SK-N-SH (cell line): ENCODE data around the gene THSD7B. TPM values are rescaled to one million over a fixed set of nuclear protein-coding genes. Genes with fewer than 3 reads are reported as not detected.

ENCODE experiments used
- CTCF ChIA-PET: fragments of 300-600, 350-600 bp; formaldehyde crosslinking; extraction: SDS; loops from one replicate; lab custom pipeline; 2021; lab: Yijun Ruan, JAX
- POLR2A ChIA-PET: fragments of 350-600 bp; sonication (Branson Sonifier 250); formaldehyde crosslinking; extraction: SDS; loops from one replicate; lab custom pipeline; 2020; ENCODE audit warnings: antibody characterized with exemption, inconsistent platforms; lab: Yijun Ruan, JAX
- DNase-seq: peaks from one replicate; pipeline ENCODE4 v3.0.0; 2012
- H2AFZ ChIP-seq: fragments of 200-600 bp; sonication (generic); 2 replicates; pipeline ENCODE4 v1.8.1; 2016; ENCODE audit warnings: antibody characterized with exemption, mild to moderate bottlenecking, low read depth
- H3F3A ChIP-seq: fragments of 200-600 bp; sonication (generic); replicated peaks from 2 replicates; pipeline ENCODE3; 2016; ENCODE audit warnings: antibody characterized with exemption, mild to moderate bottlenecking; ENCODE audit not compliant: insufficient read depth
- H3K27ac ChIP-seq, 2 experiments: fragments of 200-500 bp in 1 of 2; fragments of 200-600 bp in 1 of 2; sonication (Bioruptor generic) in 1 of 2; sonication (generic), shearing (Covaris generic) in 1 of 2; 2 replicates each; pipeline versions ENCODE4 v1.5.1 to v1.6.1; 2014 to 2016; ENCODE audit warnings: low read depth in 2 of 2, inconsistent platforms in 1 of 2, low read length in 1 of 2, mild to moderate bottlenecking in 1 of 2, mixed read lengths in 1 of 2
- H3K27me3 ChIP-seq: fragments of 200-600 bp; sonication (generic), shearing (Covaris generic); 2 replicates; pipeline ENCODE4 v1.6.1; 2016; ENCODE audit warnings: mixed run types; ENCODE audit not compliant: insufficient read depth
- H3K36me3 ChIP-seq, 2 experiments: fragments of 200-500 bp in 1 of 2; fragments of 200-600 bp in 1 of 2; sonication (Bioruptor generic) in 1 of 2; sonication (generic) in 1 of 2; replicated peaks in 1 of 2; 2 replicates each; pipeline versions ENCODE3 to v1.5.1; 2014 to 2016; ENCODE audit warnings: low read length in 1 of 2, mild to moderate bottlenecking in 1 of 2; ENCODE audit not compliant: insufficient read depth in 2 of 2, control insufficient read depth in 1 of 2
- H3K4me1 ChIP-seq, 2 experiments: fragments of 200-500 bp in 1 of 2; fragments of 200-600 bp in 1 of 2; sonication (Bioruptor generic) in 1 of 2; sonication (generic), shearing (Covaris generic) in 1 of 2; 2 replicates each; pipeline versions ENCODE4 v1.5.1 to v1.6.1; 2014 to 2016; ENCODE audit warnings: low read depth in 1 of 2, low read length in 1 of 2, mixed run types in 1 of 2; ENCODE audit not compliant: insufficient read depth in 2 of 2, control insufficient read depth in 1 of 2
- H3K4me2 ChIP-seq: fragments of 200-600 bp; sonication (generic), shearing (Covaris generic); 2 replicates; pipeline ENCODE4 v1.6.1; 2017; ENCODE audit warnings: mixed run types
- H3K4me3 ChIP-seq, 2 experiments: fragments of 200-500 bp in 1 of 2; fragments of 200-600 bp in 1 of 2; sonication (Bioruptor generic) in 1 of 2; sonication (generic), shearing (Covaris generic) in 1 of 2; 2 replicates each; pipeline versions ENCODE4 v1.5.1 to v1.8.1; 2014 to 2016; ENCODE audit warnings: low read depth in 2 of 2, inconsistent platforms in 1 of 2, low read length in 1 of 2, mild to moderate bottlenecking in 1 of 2, mixed read lengths in 1 of 2, moderate library complexity in 1 of 2
- H3K79me2 ChIP-seq: fragments of 200-600 bp; sonication (generic); 2 replicates; pipeline ENCODE4 v1.8.1; 2017; ENCODE audit warnings: mild to moderate bottlenecking; ENCODE audit not compliant: insufficient read depth
- H3K9ac ChIP-seq: fragments of 200-600 bp; sonication (generic); 2 replicates; pipeline ENCODE4 v1.6.1; 2017; ENCODE audit warnings: mixed run types
- H3K9me2 ChIP-seq: fragments of 200-600 bp; sonication (generic); 2 replicates; pipeline ENCODE4 v1.6.1; 2017; ENCODE audit warnings: mixed run types
- H3K9me3 ChIP-seq: fragments of 200-600 bp; sonication (generic); 2 replicates; pipeline ENCODE4 v1.6.1; 2017; ENCODE audit warnings: mixed run types, mild to moderate bottlenecking, moderate library complexity
- H4K20me1 ChIP-seq: fragments of 200-600 bp; sonication (generic); 2 replicates; pipeline ENCODE4 v1.6.1; 2017; ENCODE audit warnings: mild to moderate bottlenecking, mixed run types; ENCODE audit not compliant: insufficient read depth
- CTCF ChIP-seq: fragments of 200-600 bp; sonication (generic); IDR thresholded peaks from 2 replicates; pipeline ENCODE4 v1.6.1; 2017; ENCODE audit warnings: antibody characterized with exemption, mild to moderate bottlenecking, moderate library complexity
- ELF1 ChIP-seq: IDR thresholded peaks from 2 replicates; pipeline ENCODE4 v1.4.0; 2012
- FOSL2 ChIP-seq: IDR thresholded peaks from 2 replicates; pipeline ENCODE4 v1.4.0; 2012; ENCODE audit warnings: low read depth, mild to moderate bottlenecking, moderate library complexity, borderline replicate concordance
- FOXJ3 ChIP-seq: sonication (generic); formaldehyde crosslinking; IDR thresholded peaks from 2 replicates; pipeline ENCODE4 v1.5.1; 2020; ENCODE audit warnings: mild to moderate bottlenecking, missing genetic modification reagents
- FOXM1 ChIP-seq: IDR thresholded peaks from 2 replicates; pipeline ENCODE4 v1.4.0; 2012; ENCODE audit warnings: low read depth, mild to moderate bottlenecking
- GABPA ChIP-seq: IDR thresholded peaks from 2 replicates; pipeline ENCODE4 v1.4.0; 2012; ENCODE audit warnings: low read depth, mild to moderate bottlenecking
- JUND ChIP-seq: IDR thresholded peaks from 2 replicates; pipeline ENCODE4 v1.4.0; 2012
- MAX ChIP-seq: IDR thresholded peaks from 2 replicates; pipeline ENCODE4 v1.4.0; 2012; ENCODE audit warnings: low read depth
- MEF2A ChIP-seq: IDR thresholded peaks from 2 replicates; pipeline ENCODE4 v1.4.0; 2012; ENCODE audit warnings: low read depth, borderline replicate concordance
- MXI1 ChIP-seq: IDR thresholded peaks from 2 replicates; pipeline ENCODE4 v1.6.1; 2012; ENCODE audit warnings: mild to moderate bottlenecking, low read depth, low read length, improper control_type of control experiment
- NFIC ChIP-seq: IDR thresholded peaks from 2 replicates; pipeline ENCODE4 v1.4.0; 2012; ENCODE audit warnings: borderline replicate concordance
- POLR2AphosphoS5 ChIP-seq: IDR thresholded peaks from 2 replicates; pipeline ENCODE4 v1.6.1; 2012; ENCODE audit warnings: low read depth, low read length
- RAD21 ChIP-seq: IDR thresholded peaks from 2 replicates; pipeline ENCODE4 v1.6.1; 2012; ENCODE audit warnings: mild to moderate bottlenecking, low read length
- REST ChIP-seq: IDR thresholded peaks from 2 replicates; pipeline ENCODE4 v1.6.1; 2012; ENCODE audit warnings: mild to moderate bottlenecking, low read depth, low read length, moderate library complexity
- RXRA ChIP-seq: IDR thresholded peaks from 2 replicates; pipeline ENCODE4 v1.4.0; 2012; ENCODE audit warnings: low read depth, mild to moderate bottlenecking, borderline replicate concordance
- TAF1 ChIP-seq: IDR thresholded peaks from 2 replicates; pipeline ENCODE4 v1.6.1; 2012; ENCODE audit warnings: low read depth, mild to moderate bottlenecking, low read length, moderate library complexity, borderline replicate concordance
- TCF12 ChIP-seq: IDR thresholded peaks from 2 replicates; pipeline ENCODE4 v1.4.0; 2012
- USF1 ChIP-seq: IDR thresholded peaks from 2 replicates; pipeline ENCODE4 v1.4.0; 2012; ENCODE audit warnings: low read depth, borderline replicate concordance
- USF2 ChIP-seq: fragments of 150-350 bp; IDR thresholded peaks from 2 replicates; pipeline ENCODE4 v1.6.1; 2017; ENCODE audit warnings: antibody characterized with exemption, low read length, low read depth, borderline replicate concordance
- YY1 ChIP-seq: IDR thresholded peaks from 2 replicates; pipeline ENCODE4 v1.4.0; 2012; ENCODE audit warnings: low read depth, mild to moderate bottlenecking
- ZBTB33 ChIP-seq: IDR thresholded peaks from 2 replicates; pipeline ENCODE4 v1.4.0; 2012; ENCODE audit warnings: low read depth, borderline replicate concordance
- WGBS: methylation state at CpG from one replicate; pipeline ENCODE4 v1.1.6; 2017; ENCODE audit warnings: low lambda C conversion rate; 5-methylcytosine and 5-hydroxymethylcytosine counted together
- polyA plus RNA-seq, 3 experiments: library from polyadenylated mRNA; depleted of rRNA; stranded (reverse); fragments of >200 nt; gene quantifications; 2 replicates each; pipeline ENCODE4 v1.2.3, GENCODE V29; 2012

THSD7B gene
- polyA plus RNA-seq, 1 of the 3 experiments (the other 2 are of a cell fraction): not detected

GRCh38 chr2:137107904-137108303, 342.6 kb downstream of the THSD7B start:
- ChIA-PET POLR2A (no interaction called here), CTCF (no interaction called here)
- Histone ChIP-seq H4K20me1 (no peaks in the 10 kb centered on the region), H3K4me1 (no peaks in the 10 kb centered on the region), H3K36me3 (no peaks in the 10 kb centered on the region), H3K27me3 (no peaks in the 10 kb centered on the region), H3K9me2 (no peaks in the 10 kb centered on the region), H3K4me3 (no peak overlapping the region), H2AFZ (no peak overlapping the region), H3K79me2 (no peaks in the 10 kb centered on the region), H3K27ac (no peak overlapping the region), H3K9ac (no peak overlapping the region), H3F3A (no peaks in the 10 kb centered on the region), H3K4me2 (no peak overlapping the region), H3K9me3 (no peaks in the 10 kb centered on the region)
- DNase-seq: no peak
- TF ChIP-seq FOXJ3 (CRISPR knock-in tag) (no peak), TAF1 (no peak), ELF1 (no peak), TCF12 (no peak), RXRA (no peak), MAX (no peak), CTCF (no peak), FOSL2 (no peak), ZBTB33 (no peak), MXI1 (no peak), GABPA (no peak), POLR2AphosphoS5 (no peak), RAD21 (no peak)

- WGBS: 58% methylated on average over 5 of the region's 5 CpGs
- Histone ChIP-seq H3K4me1 (no peaks in the 10 kb centered on the region), H3K4me2 (no peak overlapping the region), H3K79me2 (no peaks in the 10 kb centered on the region), H3K9me2 (no peaks in the 10 kb centered on the region), H3K4me3 (no peak overlapping the region), H3K9ac (no peak overlapping the region), H3F3A (no peaks in the 10 kb centered on the region), H4K20me1 (no peaks in the 10 kb centered on the region), H3K27me3 (no peaks in the 10 kb centered on the region), H3K27ac (no peak overlapping the region), H3K36me3 (no peaks in the 10 kb centered on the region), H2AFZ (no peak overlapping the region), H3K9me3 (no peaks in the 10 kb centered on the region)
- POLR2A ChIA-PET: no interaction called here
- CTCF ChIA-PET: no interaction called here
- DNase-seq: no peak
- TF ChIP-seq FOXM1 (no peak), FOXJ3 (CRISPR knock-in tag) (no peak), USF1 (no peak), POLR2AphosphoS5 (no peak), RXRA (no peak), TCF12 (no peak), USF2 (no peak), JUND (no peak), YY1 (no peak), REST (no peak), MEF2A (no peak), GABPA (no peak), NFIC (no peak)
Observed at GRCh38 chr2:137111896-137112295, 346.6 kb downstream of the THSD7B start.
